PC-3 (cell line): ENCODE measurements around the gene CCDC85B. TPM values are rescaled to one million over a fixed set of nuclear protein-coding genes. Genes with fewer than 3 reads are reported as not detected.

Experiments
- ATAC-seq: fragments of 200-7000 bp; cut with Tn5 transposase; 2 replicates; pipeline ENCODE4 v1.9.1; 2020; ENCODE audit warnings: mild to moderate bottlenecking, moderate library complexity
- Bru-seq: library from RNA; stranded (reverse); fragments of 400-500 nt; gene quantifications from one replicate; lab custom pipeline; 2021; lab: Mats Ljungman, UMichigan
- BruChase-seq, 2 experiments: library from RNA; stranded (reverse); fragments of 400-500 nt; gene quantifications; one replicate each; lab custom pipeline; 2021; lab: Mats Ljungman, UMichigan
- BruUV-seq: library from RNA; stranded (reverse); fragments of 400-500 nt; replicated peaks from 2 replicates; lab custom pipeline; 2021; lab: Mats Ljungman, UMichigan
- CTCF ChIA-PET: fragments of 300-600 bp; sonication (Branson Sonifier 250); formaldehyde crosslinking; loops from one replicate; lab custom pipeline; 2022; ENCODE audit warnings: antibody characterized with exemption; lab: Charles Lee
- POLR2A ChIA-PET: fragments of 300-600 bp; sonication (Branson Sonifier 250); formaldehyde crosslinking; loops from one replicate; lab custom pipeline; 2022; ENCODE audit warnings: antibody characterized with exemption; ENCODE audit not compliant: unreplicated experiment; lab: Charles Lee
- DNase-seq: peaks from one replicate; pipeline ENCODE4 v3.0.0-alpha.2; 2015
- H2AFZ ChIP-seq: fragments of 300-600 bp; sonication (generic); 2 replicates; pipeline ENCODE4 v1.6.0; 2016; ENCODE audit warnings: antibody characterized with exemption, low read length
- H3F3A ChIP-seq: fragments of 300-600 bp; sonication (generic); one replicate; pipeline ENCODE4 v1.6.0; 2017; ENCODE audit warnings: antibody characterized with exemption, low read length, control low read depth, mild to moderate bottlenecking; ENCODE audit not compliant: unreplicated experiment
- H3K27ac ChIP-seq: fragments of 300-600 bp; sonication (generic); 2 replicates; pipeline ENCODE4 v1.5.1; 2016; ENCODE audit warnings: mild to moderate bottlenecking, low read length
- H3K27me3 ChIP-seq: fragments of 300-600 bp; sonication (generic); 2 replicates; pipeline ENCODE4 v1.6.1; 2016; ENCODE audit warnings: low read length, mixed read lengths
- H3K36me3 ChIP-seq: fragments of 300-600 bp; sonication (generic); 2 replicates; pipeline ENCODE4 v1.6.1; 2016; ENCODE audit warnings: low read depth, mixed run types, low read length, mixed read lengths
- H3K4me1 ChIP-seq: fragments of 300-600 bp; sonication (generic); 2 replicates; pipeline ENCODE4 v1.5.1; 2016; ENCODE audit warnings: low read length; ENCODE audit not compliant: insufficient read depth
- H3K4me2 ChIP-seq: fragments of 300-600 bp; sonication (generic); 2 replicates; pipeline ENCODE4 v1.6.0; 2016; ENCODE audit warnings: low read length
- H3K4me3 ChIP-seq: fragments of 300-600 bp; sonication (generic); 2 replicates; pipeline ENCODE4 v1.5.1; 2016; ENCODE audit warnings: mild to moderate bottlenecking, low read length, mixed read lengths
- H3K79me2 ChIP-seq: fragments of 300-600 bp; sonication (generic); 2 replicates; pipeline ENCODE4 v1.6.1; 2017; ENCODE audit warnings: low read length, mixed read lengths
- H3K9ac ChIP-seq: fragments of 300-600 bp; sonication (generic); 2 replicates; pipeline ENCODE4 v1.6.0; 2016; ENCODE audit warnings: mild to moderate bottlenecking, low read length
- H3K9me2 ChIP-seq: fragments of 300-600 bp; sonication (generic); replicated peaks from 2 replicates; pipeline ENCODE4 v1.6.1; 2016; ENCODE audit warnings: mixed run types, low read length, mixed read lengths
- H3K9me3 ChIP-seq: fragments of 300-600 bp; sonication (generic); 2 replicates; pipeline ENCODE4 v1.6.1; 2016; ENCODE audit warnings: low read length, mixed read lengths
- H4K20me1 ChIP-seq: fragments of 300-600 bp; sonication (generic); 2 replicates; pipeline ENCODE4 v1.6.1; 2016; ENCODE audit warnings: low read length, mixed read lengths
- EZH2 ChIP-seq: fragments of 300-600 bp; sonication (generic); IDR thresholded peaks from one replicate; pipeline ENCODE4 v1.6.1; 2017; ENCODE audit warnings: antibody characterized with exemption, mild to moderate bottlenecking, low read length; ENCODE audit not compliant: unreplicated experiment
- EZH2phosphoT487 ChIP-seq: fragments of 300-600 bp; sonication (generic); IDR thresholded peaks from 2 replicates; pipeline ENCODE4 v1.6.1; 2018; ENCODE audit warnings: mild to moderate bottlenecking, antibody characterized with exemption, low read length, borderline replicate concordance
- intact Hi-C: fragments of 100-400 bp; cut with micrococcal nuclease; formaldehyde crosslinking; loops from 2 replicates; pipeline ENCODE4 v1.9.0; 2023
- long read RNA-seq: library from polyadenylated mRNA; unstranded; transcript quantifications from one replicate; pipeline ENCODE4 v2.0.0, GENCODE V29; 2021; ENCODE audit not compliant: unreplicated experiment
- total RNA-seq: library from RNA; depleted of rRNA; stranded (reverse); fragments of >200 nt; gene quantifications from 2 replicates; pipeline ENCODE4 v1.2.3, GENCODE V29; 2014; rRNA removed
- TF ChIP-seq, protein P1 (sequence below): fragments of 300-600 bp; sonication (generic); conservative IDR thresholded peaks from 2 replicates; pipeline ENCODE4 v1.5.1; 2017; ENCODE audit warnings: antibody characterized with exemption, low read depth, mild to moderate bottlenecking, low read length

Gene CCDC85B
- total RNA-seq (207 and 280 TPM in 2 replicates), Bru-seq, nascent RNA (percentile 90 among the genes with signal in this experiment), BruChase-seq, experiment 1, labeled RNA remaining after a 6-hour chase (percentile 63 among the genes with signal in this experiment), BruChase-seq, experiment 2, labeled RNA remaining after a 2-hour chase (percentile 83 among the genes with signal in this experiment)
- long read RNA-seq, transcript CCDC85B-201 (1 exons, 1,524 nt) = major isoform, 165 of 165 reads
- long read RNA-seq, partial matches to known transcripts = 0 of 165 reads
- long read RNA-seq, other reads (novel, unspliced or antisense) = 0 of 165 reads

DNA sequence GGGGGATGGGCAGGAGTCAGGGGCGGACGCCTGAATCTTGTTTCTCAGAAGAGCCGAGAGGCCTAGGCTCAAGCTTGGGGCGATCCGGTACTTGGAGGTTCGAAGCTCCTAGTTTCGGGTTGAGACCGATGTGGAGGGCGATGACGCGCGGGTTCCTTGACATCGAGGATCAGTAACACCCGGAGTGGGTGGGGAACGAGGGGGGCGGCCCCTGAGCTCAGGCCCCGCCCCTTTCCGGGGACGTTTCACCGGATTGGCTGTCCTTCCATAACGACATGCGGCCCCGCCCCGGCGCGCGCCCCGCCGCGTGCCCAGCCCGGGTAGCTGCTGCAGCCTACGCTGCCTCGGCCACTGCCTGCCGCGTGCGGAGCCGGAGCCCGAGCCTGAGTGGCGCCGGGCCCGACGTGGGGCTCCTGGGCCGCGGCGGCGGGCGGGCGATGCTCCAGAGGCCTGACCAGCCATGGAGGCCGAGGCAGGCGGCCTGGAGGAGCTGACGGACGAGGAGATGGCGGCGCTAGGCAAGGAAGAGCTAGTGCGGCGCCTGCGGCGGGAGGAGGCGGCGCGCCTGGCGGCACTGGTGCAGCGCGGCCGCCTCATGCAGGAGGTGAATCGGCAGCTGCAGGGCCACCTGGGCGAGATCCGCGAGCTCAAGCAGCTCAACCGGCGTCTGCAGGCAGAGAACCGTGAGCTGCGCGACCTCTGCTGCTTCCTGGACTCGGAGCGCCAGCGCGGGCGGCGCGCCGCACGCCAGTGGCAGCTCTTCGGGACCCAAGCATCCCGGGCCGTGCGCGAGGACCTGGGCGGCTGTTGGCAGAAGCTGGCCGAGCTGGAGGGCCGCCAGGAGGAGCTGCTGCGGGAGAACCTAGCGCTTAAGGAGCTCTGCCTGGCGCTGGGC is at the start of gene CCDC85B:
TSS of gene CCDC85B (plus strand) at position 350 of the 895 bp plus-strand sequence. CDS start at position 461, 111 bp downstream.
- ATAC-seq (peak; percentile 23), DNase-seq (peak; percentile 99)
- H3K9me2 ChIP-seq = no peaks in the 10 kb centered on the region
- H3K79me2 ChIP-seq = peaks cover 49% of the 10 kb centered on the region
- H3K9ac ChIP-seq = peak within 1 kb of the TSS; percentile 48
- ChIA-PET POLR2A (interaction anchor here (0.6 to 4.5 kb wide), 19 partner anchors 10 to 590 kb away, joined by 3 to 35 read pairs (median 5); partner anchors contain the start of genes C11orf68, DPP3, FOSL1 and MUS81), CTCF (interaction anchor here (0.9 to 1.2 kb wide), 4 partner anchors 10 to 31 kb away, joined by 3 to 7 read pairs (median 4); partner anchors contain the start of gene FOSL1)
- H3K27me3 ChIP-seq = no peaks in the 10 kb centered on the region
- no peak within 1 kb of the TSS for H2AFZ ChIP-seq
- H3F3A ChIP-seq = peaks cover 36% of the 10 kb centered on the region
- no TSS peak for BruUV-seq
- peak within 1 kb of the TSS; percentile 96 for H3K4me2 ChIP-seq
- TF ChIP-seq, protein P1, sequence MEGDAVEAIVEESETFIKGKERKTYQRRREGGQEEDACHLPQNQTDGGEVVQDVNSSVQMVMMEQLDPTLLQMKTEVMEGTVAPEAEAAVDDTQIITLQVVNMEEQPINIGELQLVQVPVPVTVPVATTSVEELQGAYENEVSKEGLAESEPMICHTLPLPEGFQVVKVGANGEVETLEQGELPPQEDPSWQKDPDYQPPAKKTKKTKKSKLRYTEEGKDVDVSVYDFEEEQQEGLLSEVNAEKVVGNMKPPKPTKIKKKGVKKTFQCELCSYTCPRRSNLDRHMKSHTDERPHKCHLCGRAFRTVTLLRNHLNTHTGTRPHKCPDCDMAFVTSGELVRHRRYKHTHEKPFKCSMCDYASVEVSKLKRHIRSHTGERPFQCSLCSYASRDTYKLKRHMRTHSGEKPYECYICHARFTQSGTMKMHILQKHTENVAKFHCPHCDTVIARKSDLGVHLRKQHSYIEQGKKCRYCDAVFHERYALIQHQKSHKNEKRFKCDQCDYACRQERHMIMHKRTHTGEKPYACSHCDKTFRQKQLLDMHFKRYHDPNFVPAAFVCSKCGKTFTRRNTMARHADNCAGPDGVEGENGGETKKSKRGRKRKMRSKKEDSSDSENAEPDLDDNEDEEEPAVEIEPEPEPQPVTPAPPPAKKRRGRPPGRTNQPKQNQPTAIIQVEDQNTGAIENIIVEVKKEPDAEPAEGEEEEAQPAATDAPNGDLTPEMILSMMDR = peak; percentile 31; the same call in 1 of the 2 replicates
- peak; percentile 99 for TF ChIP-seq EZH2phosphoT487
- no peak for TF ChIP-seq EZH2
- H3K4me3 ChIP-seq = peak within 1 kb of the TSS; percentile 72
- peak within 1 kb of the TSS; percentile 58 for H3K27ac ChIP-seq
- peaks cover 44% of the 10 kb centered on the region for H3K4me1 ChIP-seq
- no peaks in the 10 kb centered on the region for H3K9me3 ChIP-seq
- peaks cover 24% of the 10 kb centered on the region for H4K20me1 ChIP-seq
- intact Hi-C loops = loop anchor here (2.0 kb wide), 1 partner anchor 20 kb away; no protein-coding TSS in a partner anchor
- peaks cover 30% of the 10 kb centered on the region for H3K36me3 ChIP-seq

DNA sequence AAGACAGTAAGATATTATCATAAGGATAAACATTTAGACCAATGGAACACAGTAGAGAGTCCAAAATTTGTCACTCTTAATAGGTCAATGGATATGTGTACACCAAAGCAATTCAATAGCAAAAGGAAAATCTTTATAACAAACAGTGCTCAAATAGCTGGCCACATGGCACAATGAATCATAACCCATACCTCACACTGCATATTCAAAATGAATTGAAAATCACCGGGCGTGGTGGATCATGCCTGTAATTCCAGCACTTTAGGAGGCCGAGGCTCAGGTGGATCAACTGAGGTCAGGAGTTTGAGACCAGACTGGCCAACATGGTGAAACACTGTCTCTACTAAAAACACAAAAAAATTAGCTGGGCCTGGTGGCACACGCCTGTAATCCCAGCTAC is 48.3 kb upstream of the CCDC85B start:
- DNase-seq (no peak), ATAC-seq (0 out of 2 replicates have a peak, but pooled peaks have one; percentile 20)
- ChIA-PET CTCF (interaction anchor here (0.7 kb wide), 1 partner anchor 29 kb away, joined by 6 read pairs; no protein-coding TSS in a partner anchor), POLR2A (interaction anchor here (0.6 kb wide), 1 partner anchor 1968 kb away, joined by 3 read pairs; no protein-coding TSS in a partner anchor)
- H3K9ac ChIP-seq = no peak overlapping the region
- H3K27ac ChIP-seq = no peak overlapping the region
- no peaks in the 10 kb centered on the region for H3K9me2 ChIP-seq
- no peak for TF ChIP-seq EZH2
- no peak for TF ChIP-seq EZH2phosphoT487
- no peaks in the 10 kb centered on the region for H3K36me3 ChIP-seq
- H4K20me1 ChIP-seq = no peaks in the 10 kb centered on the region
- no peaks in the 10 kb centered on the region for H3K27me3 ChIP-seq
- no peak overlapping the region for H3K4me2 ChIP-seq
- intact Hi-C loops = no loop called here
- H3K4me1 ChIP-seq = no peaks in the 10 kb centered on the region
- no TSS peak for BruUV-seq
- H3K79me2 ChIP-seq = no peaks in the 10 kb centered on the region
- H3K4me3 ChIP-seq = no peak overlapping the region
- no peak overlapping the region for H2AFZ ChIP-seq
- H3F3A ChIP-seq = no peaks in the 10 kb centered on the region
- no peaks in the 10 kb centered on the region for H3K9me3 ChIP-seq

DNA sequence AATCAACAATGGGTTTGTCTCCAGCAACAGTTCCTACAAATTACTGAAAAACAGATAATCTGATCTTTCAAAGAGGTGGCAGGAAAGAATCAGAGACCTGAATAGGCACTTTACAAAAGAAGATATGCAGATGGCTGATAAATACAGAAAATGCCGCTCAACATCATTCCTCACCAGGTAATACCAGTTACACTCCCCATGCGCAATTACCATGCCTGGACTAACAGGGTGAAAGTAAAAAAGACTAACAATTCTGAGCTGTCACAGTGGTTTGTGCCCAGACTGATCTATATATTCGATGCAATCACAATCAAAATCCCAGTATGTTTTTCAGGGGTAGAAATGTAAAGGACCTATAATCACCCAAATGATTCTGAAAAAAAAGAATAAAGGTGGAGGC is 46.7 kb upstream of the CCDC85B start:
- Histone ChIP-seq H3K9ac (no peak overlapping the region), H3K27me3 (no peaks in the 10 kb centered on the region), H3K4me3 (no peak overlapping the region), H3K4me2 (no peak overlapping the region), H3K9me2 (no peaks in the 10 kb centered on the region), H3K79me2 (no peaks in the 10 kb centered on the region), H4K20me1 (no peaks in the 10 kb centered on the region), H3K36me3 (no peaks in the 10 kb centered on the region), H3K27ac (no peak overlapping the region), H2AFZ (no peak overlapping the region), H3K9me3 (no peaks in the 10 kb centered on the region), H3K4me1 (no peaks in the 10 kb centered on the region), H3F3A (no peaks in the 10 kb centered on the region)
- ATAC-seq = no peak
- POLR2A ChIA-PET = no interaction called here
- TF ChIP-seq, protein P1 = no peak
- TF ChIP-seq EZH2 (no peak), EZH2phosphoT487 (no peak)
- intact Hi-C loops = no loop called here
- CTCF ChIA-PET = no interaction called here
- BruUV-seq = no TSS peak
- DNase-seq = no peak
